ENCODE results near the gene DHRS4L2. TPM values are rescaled to one million over a fixed set of nuclear protein-coding genes. Genes with fewer than 3 reads are reported as not detected.
"Not testable (repeated sequence)": the region's sequence is repeated elsewhere in the genome, so short reads cannot be mapped to it uniquely, and the experiment has no call there.

The DHRS4L2 gene
- polyA plus RNA-seq, 3 donors from 2014 or later, result 14.7 to 22.1 (median 15.8) TPM

DNA sequence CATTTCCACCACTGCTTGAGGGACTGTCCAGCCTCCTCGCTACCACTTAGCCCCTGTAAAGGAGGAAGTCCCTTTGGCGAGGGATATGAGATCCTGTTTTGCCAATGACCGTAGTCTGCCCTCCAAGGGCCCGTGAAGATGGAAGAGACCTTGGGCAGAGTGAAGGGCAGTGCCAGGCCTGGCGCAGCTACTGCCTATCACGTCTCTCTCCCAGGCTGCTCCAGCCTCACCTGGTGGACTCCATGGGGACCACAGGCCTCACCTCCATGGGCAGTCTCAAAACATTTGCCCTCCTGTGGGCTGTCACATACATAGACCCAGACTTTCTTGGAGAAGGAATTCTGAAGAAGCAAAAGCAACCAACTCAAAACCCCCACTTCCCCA is 514 bp upstream of the DHRS4L2 start:
- Mint-ChIP-seq H3K4me1 (peaks cover 20 to 33% of the 10 kb centered on the region in 2 donors), H3K27ac (peak overlapping the region in 5 of 6 donors; percentile 68 to 90 (median 79)), H3K4me3 (peak overlapping the region; percentile 84 to 89 (median 87))
- H3K36me3 Mint-ChIP-seq; H3K27me3 Mint-ChIP-seq (ENCODE audit: low read depth in 3 of 3); H3K9me3 Mint-ChIP-seq; DNase-seq: not testable (repeated sequence)

DNA sequence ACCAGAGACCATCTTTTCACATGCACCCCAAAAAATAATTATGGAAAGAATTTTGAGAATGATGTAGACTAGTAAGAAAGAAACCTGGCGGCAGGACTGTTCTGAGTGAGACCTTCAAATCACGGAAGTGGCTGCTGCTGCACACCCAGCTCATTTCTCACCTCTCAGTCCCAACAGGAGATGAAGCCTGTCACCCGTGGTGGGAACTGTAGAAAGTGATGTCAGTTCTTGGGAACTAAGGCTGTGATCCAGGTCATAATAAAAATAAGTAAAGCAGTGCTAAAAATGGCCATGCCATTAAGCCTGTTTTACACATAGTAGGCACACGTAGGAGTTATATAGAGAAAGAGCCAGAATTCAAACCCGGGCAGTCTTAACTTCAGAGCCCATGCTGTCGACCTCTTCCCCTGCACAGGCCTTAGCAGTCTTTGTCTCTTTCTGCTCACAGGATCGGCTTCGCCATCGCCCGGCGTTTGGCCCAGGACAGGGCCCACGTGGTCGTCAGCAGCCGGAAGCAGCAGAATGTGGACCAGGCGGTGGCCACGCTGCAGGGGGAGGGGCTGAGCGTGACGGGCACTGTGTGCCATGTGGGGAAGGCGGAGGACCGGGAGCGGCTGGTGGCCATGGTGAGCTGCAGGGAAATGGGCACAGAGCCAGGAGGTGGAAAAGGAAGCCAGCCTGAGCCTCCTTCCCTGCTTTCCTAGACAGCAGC is 1.2 kb downstream of the DHRS4L2 start:
- DNase-seq, result peak in 1 of 3 donors; percentile 21
- H3K27me3 Mint-ChIP-seq (ENCODE audit: low read depth in 3 of 3); H3K9me3 Mint-ChIP-seq; H3K36me3 Mint-ChIP-seq: not testable (repeated sequence)
- Mint-ChIP-seq H3K4me1 (peaks cover 20 to 33% of the 10 kb centered on the region in 2 donors), H3K4me3 (peak overlapping the region; percentile 84 to 89 (median 87)), H3K27ac (peak overlapping the region; percentile 68 to 94 (median 88))

DNA sequence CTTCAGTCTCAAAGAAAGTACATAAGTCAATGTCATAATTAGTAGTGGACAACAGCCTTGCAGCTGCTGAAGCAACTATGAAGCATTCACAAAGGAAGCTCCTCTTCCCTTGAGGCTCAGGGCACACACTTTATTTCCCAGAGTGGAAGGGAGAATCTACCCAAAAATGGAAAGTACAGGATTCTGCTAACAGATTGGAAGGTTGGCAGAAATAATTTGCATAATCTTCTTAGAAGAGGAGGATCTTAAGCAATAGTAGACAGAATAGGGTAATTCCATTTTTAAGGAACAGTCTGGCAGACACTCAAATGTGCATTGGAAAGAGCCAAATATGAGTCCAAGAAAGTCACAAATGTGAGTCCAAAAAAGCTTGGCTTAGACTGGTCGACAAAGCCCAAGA is 2.2 kb downstream of the DHRS4L2 start:
- not testable (repeated sequence) for H3K4me3 Mint-ChIP-seq; H3K9me3 Mint-ChIP-seq; H3K36me3 Mint-ChIP-seq; DNase-seq; H3K27me3 Mint-ChIP-seq (ENCODE audit: low read depth in 3 of 3)
- Mint-ChIP-seq H3K27ac (peak overlapping the region in 1 of 6 donors; percentile 31), H3K4me1 (peaks cover 20 to 33% of the 10 kb centered on the region in 2 donors)

DNA sequence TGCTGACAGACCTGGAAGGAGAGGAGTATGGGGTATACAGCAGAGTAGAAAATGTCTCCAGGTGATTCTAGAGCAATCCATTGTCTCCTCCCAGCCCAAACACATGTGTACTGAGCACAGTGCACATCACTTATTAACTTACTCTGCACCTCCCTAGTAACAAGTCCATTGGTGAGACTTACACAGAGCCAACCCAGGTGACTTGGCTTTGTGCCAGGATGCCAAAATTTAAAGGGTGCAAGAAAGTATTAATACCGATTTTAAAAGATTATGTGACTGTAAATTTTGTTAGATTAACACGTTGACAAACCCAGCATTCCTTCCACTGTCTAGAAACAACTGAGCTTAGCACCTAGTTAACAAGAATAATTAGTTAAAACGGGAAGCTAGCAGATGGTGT is 4.3 kb downstream of the DHRS4L2 start:
- H3K4me3 Mint-ChIP-seq; H3K9me3 Mint-ChIP-seq; DNase-seq; H3K27me3 Mint-ChIP-seq (ENCODE audit: low read depth in 3 of 3); H3K36me3 Mint-ChIP-seq; H3K27ac Mint-ChIP-seq: not testable (repeated sequence)
- H3K4me1 Mint-ChIP-seq, result peaks cover 19 to 28% of the 10 kb centered on the region in 2 donors

DNA sequence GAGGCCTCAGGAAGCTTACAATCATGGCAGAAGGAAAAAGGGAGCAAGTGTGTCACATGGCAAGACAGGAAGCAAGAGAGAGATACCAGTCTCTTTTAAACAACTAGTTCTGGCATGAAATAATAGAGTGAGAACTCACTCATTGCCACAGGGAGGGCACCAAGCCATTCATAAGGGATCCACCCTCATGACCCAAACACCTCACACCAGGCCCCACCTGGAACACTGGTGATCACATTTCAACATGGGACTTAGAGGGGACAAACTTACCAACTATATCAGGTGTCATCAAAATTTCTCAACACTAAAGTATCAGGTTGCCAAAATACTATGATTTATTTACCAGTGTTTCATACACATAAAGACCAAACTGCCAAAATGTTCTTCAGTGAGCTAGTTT is 7.3 kb downstream of the DHRS4L2 start:
- not testable (repeated sequence) for H3K4me1 Mint-ChIP-seq; DNase-seq; H3K9me3 Mint-ChIP-seq; H3K27ac Mint-ChIP-seq; H3K27me3 Mint-ChIP-seq (ENCODE audit: low read depth in 3 of 3); H3K36me3 Mint-ChIP-seq; H3K4me3 Mint-ChIP-seq

DNA sequence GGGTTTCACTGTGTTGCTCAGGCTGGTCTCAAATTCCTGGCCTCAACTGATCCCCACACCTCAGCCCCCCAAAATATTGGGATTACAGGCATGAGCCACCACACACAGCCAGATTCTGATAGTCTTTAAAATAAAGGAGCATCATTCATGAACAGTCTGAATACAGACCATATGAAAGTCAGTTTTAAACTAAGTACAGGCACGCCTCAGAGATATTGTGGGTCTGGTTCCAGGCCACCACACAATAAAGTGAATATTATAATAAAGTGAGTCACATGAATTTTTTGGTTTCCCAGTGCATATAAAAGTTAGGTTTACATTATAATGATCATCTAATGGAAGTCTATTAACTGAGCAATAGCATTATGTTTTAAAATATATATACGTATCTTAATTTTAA is 8.1 kb downstream of the DHRS4L2 start:
- H3K27ac Mint-ChIP-seq; DNase-seq; H3K36me3 Mint-ChIP-seq; H3K27me3 Mint-ChIP-seq (ENCODE audit: low read depth in 3 of 3); H3K9me3 Mint-ChIP-seq; H3K4me1 Mint-ChIP-seq; H3K4me3 Mint-ChIP-seq: not testable (repeated sequence)

DNA sequence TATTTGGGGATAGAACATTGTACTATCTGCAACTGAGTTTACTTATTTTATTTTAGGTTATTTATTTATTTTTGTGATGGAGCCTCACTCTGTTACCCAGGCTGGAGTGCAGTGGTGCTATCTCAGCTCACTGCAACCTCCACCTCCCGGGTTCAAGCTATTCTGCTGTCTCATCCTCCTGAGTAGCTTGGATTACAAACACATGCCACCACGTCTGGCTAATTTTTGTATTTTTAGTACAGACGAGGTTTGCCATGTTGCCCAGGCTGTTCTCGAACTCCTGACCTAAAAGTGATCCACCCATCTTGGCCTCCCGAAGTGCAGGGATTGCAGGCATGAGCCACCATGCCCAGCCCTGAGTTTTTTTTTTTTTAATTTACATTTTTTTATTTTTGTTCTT is 10.9 kb downstream of the DHRS4L2 start:
- not testable (repeated sequence) for H3K27ac Mint-ChIP-seq; H3K9me3 Mint-ChIP-seq; H3K4me1 Mint-ChIP-seq; H3K4me3 Mint-ChIP-seq; H3K36me3 Mint-ChIP-seq; DNase-seq; H3K27me3 Mint-ChIP-seq (ENCODE audit: low read depth in 3 of 3)

DNA sequence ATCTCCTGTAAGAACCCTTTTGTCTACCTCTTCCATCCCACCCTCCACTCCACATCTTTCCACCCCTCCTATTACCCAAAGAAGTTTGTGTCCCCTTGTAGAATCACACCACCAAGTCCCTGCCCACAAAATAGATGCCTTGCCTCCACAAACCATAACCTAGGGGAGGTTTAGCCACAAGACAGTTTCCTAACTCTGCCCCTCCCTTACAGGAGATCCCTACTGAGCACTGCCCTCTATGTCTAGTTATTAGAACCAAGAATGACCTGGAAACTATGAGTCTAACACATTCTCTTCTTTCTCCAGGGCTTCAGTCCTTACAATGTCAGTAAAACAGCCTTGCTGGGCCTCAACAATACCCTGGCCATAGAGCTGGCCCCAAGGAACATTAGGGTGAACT is 12.3 kb downstream of the DHRS4L2 start:
- H3K27me3 Mint-ChIP-seq (ENCODE audit: low read depth in 3 of 3); H3K4me3 Mint-ChIP-seq; H3K36me3 Mint-ChIP-seq; DNase-seq; H3K4me1 Mint-ChIP-seq; H3K9me3 Mint-ChIP-seq: not testable (repeated sequence)
- H3K27ac Mint-ChIP-seq, result peak overlapping the region in 2 of 6 donors; percentile 35 to 55

DNA sequence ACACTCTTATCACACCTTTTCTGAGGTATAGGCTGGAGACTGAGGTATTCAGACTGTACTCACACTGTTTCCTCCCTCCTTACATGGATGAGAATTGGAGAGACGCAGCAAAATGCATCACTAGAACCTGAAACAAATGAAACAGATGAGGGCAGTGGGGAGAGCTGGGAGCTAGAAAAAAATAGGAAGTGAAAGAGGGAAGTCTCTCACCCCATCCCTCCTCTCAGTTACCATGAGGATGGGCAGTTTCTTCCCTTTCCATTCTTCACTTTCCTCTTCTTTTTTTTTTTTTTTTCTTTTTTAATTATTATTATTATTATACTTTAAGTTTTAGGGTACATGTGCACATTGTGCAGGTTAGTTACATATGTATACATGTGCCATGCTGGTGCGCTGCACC is 12.9 kb downstream of the DHRS4L2 start:
- not testable (repeated sequence) for DNase-seq; H3K36me3 Mint-ChIP-seq; H3K27ac Mint-ChIP-seq; H3K9me3 Mint-ChIP-seq; H3K27me3 Mint-ChIP-seq (ENCODE audit: low read depth in 3 of 3); H3K4me1 Mint-ChIP-seq; H3K4me3 Mint-ChIP-seq

DNA sequence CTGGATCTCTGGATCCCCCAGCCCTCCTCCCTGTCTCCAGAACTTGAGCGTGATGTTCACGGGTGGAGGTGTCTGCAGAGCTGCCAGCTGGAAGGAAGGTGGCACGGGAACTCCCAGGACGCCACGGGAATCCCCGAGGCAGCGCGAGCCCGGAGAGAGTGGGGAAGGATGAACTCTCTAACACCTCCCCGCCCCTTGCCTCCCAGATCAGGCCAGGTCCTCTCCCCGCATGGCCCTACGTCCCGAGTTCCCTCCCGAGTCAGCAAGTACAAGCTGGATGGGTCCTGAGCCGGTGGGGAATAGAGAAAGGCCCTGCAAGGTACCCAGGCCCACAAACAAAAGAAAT is 17.7 kb downstream of the DHRS4L2 start:
- H3K27me3 Mint-ChIP-seq (ENCODE audit: low read depth in 3 of 3); H3K27ac Mint-ChIP-seq; DNase-seq; H3K4me1 Mint-ChIP-seq; H3K36me3 Mint-ChIP-seq; H3K9me3 Mint-ChIP-seq: not testable (repeated sequence)
- H3K4me3 Mint-ChIP-seq, result peak overlapping the region in 1 of 5 donors; percentile 48

DNA sequence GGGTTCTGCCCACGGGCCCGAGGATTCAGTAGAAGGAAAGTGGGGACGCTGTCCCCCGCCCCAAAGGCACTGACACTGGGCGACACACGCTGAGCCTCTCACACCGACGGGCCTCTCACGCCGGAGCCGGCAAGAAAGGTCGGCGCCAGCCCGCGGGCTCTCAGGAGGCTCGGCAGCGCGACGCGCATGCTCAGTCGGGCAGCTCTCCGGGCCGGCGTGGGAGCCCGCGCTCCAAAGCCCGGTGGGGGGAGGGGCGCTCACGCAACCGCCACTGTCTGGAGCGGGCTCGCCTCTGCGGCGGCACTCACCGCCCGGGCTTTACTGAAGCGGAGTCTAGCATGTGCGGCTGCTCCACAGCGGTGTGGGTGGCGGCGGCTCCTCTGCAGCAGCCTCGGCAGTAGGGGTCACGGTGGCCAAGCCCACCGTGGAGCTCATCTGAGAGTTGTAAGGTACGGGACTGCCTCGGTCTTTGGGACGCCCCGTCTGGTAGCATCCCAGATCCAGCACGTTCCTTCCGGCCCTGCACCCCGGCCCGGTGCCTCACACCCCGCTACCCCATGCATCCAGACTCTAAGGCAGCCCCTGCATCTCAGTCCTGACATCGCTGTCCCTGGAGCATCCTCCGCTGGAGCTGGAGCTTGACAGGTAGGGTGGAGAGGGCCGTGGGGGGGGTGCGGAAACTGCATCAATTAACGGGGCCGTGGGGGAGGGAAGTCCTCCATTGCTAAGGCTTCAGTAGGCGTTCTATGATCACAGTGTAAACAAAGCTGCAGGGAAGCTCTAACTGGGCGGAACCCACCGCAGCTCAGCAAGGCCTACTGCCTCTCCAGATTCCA is 18.3 kb downstream of the DHRS4L2 start:
- not testable (repeated sequence) for H3K36me3 Mint-ChIP-seq; H3K9me3 Mint-ChIP-seq; H3K4me1 Mint-ChIP-seq; H3K27me3 Mint-ChIP-seq (ENCODE audit: low read depth in 3 of 3)
- Mint-ChIP-seq H3K27ac (peak overlapping the region in 4 of 6 donors; percentile 78 to 87 (median 82)), H3K4me3 (peak overlapping the region; percentile 62 to 88 (median 83))
- DNase-seq, result peak; percentile 61 to 77 (median 75)

DNA sequence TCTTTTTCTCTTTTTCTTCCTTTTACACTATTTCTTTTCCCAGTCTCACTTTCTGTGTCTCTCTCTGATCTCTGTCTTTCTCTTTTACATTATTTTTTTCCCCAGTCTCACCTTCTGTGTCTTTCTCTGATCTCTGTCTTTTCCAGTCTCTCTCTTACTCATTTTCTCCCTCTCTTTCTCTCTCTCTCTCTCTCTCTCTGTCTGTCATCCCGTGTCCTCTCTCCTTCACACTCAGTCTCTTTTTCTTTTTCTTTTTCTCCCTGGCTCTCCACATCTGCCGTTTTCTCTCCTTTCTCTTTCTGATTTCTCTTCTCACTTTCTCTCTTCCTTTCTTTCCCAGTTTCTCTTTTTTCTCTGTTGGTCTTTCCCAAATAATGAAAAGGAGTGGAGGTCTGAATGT is 22.3 kb downstream of the DHRS4L2 start:
- peaks cover 4 to 6% of the 10 kb centered on the region in 2 donors for H3K4me1 Mint-ChIP-seq
- H3K27ac Mint-ChIP-seq, result peak overlapping the region in 5 of 6 donors; percentile 17 to 44 (median 33)
- H3K9me3 Mint-ChIP-seq, result no peaks in the 10 kb centered on the region
- no peak for DNase-seq
- no peak overlapping the region for H3K4me3 Mint-ChIP-seq
- H3K27me3 Mint-ChIP-seq (ENCODE audit: low read depth in 3 of 3), result peaks cover 0 to 2% (median 0%) of the 10 kb centered on the region in 3 donors
- H3K36me3 Mint-ChIP-seq, result no peaks in the 10 kb centered on the region

DNA sequence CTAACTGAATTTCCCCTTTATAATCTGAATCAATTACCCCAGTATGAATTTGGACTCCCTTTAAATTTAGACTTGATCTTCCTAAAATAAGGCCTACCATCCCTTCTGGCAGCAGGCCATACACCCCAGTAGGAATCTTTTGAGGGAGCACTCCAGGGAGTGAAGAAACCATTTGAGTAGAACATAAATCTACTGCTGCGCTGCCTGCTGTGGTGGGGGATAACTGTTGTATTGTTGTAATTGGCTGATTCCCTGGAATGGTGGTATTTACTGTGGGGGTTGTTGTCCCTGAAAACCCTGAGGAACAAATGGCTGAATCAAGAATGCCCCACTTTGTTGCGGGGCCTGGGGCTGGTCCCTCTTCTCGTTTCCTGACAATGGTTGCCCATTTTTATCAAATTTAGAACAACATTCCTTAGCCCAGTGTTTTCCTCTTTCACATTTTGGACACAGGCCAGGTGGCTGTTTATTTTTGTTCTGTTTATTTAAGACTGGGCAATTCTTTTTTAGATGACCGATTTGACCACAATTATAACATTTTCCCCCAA is 24.1 kb downstream of the DHRS4L2 start:
- not testable (repeated sequence) for H3K4me1 Mint-ChIP-seq; DNase-seq; H3K27ac Mint-ChIP-seq; H3K4me3 Mint-ChIP-seq; H3K9me3 Mint-ChIP-seq; H3K27me3 Mint-ChIP-seq (ENCODE audit: low read depth in 3 of 3); H3K36me3 Mint-ChIP-seq

DNA sequence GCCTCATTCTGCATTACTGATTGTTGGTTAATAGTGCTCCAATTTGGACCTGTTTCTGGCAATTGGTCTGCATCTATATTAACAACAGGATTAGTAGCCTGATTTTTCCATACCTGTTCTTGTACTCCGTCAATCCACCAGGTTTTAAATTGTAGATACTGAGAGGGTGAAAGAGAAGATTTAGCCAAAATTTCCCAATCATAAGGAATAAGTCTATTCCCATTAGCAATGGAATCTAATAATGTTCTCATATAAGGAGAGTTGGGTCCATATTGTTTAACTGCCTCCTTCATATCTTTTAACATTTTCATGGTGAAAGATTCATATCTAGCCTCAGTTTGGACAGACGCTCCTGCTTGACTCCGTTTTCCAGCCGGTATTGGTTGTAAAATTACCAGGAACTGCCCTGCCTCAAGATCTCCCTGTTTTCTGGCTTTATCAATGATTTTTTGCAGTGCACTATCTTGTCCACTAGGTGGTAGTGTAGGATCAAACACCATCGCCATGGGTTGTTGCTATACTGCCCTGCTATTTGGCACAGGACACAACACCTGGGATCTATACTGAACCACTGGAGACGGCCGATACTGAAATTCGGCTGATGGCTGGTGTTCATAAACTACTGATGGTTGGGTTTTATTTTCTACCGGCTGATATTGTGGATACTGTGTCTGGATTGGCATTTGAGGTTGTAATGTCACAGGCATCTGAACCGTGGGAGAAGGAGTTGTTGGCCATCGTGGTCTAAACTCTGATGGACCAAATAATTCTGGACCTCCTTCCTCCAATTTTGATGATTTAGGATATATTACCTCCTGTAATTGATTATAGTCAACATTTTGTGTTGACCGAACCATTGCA is 25.2 kb downstream of the DHRS4L2 start:
- Mint-ChIP-seq H3K4me1 (peaks cover 3 to 6% of the 10 kb centered on the region in 2 donors), H3K27ac (no peak overlapping the region), H3K36me3 (no peaks in the 10 kb centered on the region), H3K4me3 (no peak overlapping the region), H3K27me3 (ENCODE audit: low read depth in 3 of 3) (peaks cover 0 to 8% (median 3%) of the 10 kb centered on the region in 3 donors), H3K9me3 (no peaks in the 10 kb centered on the region)
- DNase-seq, result peak; percentile 52 to 76 (median 71)
